NOMO-1 (cell line): ENCODE data around the gene BCL11A.
A peak's percentile ranks its signal among the peaks of the same experiment; 100 is the strongest.

Experiments
- DNase-seq, 2 experiments: peaks; one replicate each; lab custom pipeline; 2025; ENCODE audit not compliant: unreplicated experiment in 2 of 2; lab: John Stamatoyannopoulos, UW

Gene BCL11A

DNA sequence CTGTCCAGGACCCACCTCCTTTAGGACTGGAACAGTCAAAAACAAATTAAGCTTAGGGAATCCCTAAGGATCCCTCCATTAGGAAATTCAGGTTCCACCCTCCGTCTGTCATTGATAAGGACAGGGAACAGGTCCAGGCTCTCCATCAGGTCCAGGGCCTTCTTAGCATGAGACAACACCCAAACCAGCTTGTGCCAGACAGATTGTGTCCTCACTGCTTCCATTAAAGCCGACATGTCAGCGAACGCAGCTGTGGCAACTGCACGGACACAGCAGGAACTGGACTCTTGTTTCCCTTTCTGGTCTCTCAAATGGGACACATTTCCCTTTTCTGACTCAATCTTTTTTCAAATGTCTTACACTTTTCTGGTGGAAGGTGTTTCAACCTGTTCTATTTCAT lies 81.4 kb downstream of the BCL11A start:
- no peak for DNase-seq

DNA sequence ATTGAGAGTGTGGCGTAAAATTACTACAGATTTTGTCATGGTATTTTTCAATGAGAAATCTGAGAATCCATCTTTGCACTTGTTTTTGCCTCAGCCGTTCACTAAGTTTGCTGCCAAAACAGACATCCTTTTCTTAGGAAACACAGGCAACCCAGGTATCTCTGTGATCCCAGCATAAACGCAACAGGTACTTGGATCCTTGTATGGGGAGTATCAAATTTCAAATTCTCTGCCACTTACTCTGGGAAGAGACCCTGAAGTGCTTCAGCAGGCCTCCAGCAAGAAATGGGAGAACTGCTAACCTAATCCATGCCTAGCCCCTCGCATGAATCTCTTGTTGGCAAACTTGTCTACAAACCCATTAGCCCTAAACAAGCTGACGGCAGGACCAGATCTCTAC lies 83.1 kb downstream of the BCL11A start:
- no peak for DNase-seq

DNA sequence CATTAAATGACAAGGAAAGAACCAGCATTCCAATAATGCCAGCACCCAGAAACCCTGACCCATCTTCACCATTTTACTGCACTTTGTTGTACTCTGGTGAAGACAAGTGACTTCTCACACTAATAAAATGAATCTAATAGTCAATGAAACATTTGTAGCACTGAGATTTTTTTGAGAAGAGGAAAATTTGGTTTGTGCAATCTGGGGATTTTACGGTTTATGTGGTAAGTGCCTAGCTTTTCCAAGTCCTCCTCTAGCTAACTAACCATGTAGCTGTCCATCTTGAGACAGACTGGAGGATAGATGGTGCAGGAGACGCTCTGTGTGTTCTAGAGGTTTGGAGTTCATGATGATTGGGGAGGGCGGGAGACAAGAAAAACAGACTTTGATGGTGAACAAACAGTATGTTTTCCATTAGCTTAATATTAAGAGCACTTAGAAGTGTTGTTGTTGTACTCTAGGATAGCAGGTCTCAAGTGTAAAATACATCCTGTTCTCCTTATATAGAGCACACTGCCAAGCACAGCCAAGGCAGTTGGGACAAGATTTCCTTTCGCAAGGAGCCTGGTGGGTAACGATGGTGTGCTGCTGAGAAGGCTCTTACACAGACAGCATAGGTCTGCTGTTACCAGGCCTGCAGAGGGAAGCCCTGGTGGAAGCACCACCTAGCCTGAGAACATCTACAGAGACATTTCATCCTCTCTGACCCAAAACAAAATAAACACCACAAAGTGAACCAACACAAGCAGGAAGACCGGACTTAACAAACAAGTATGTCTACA lies 83.7 kb downstream of the BCL11A start:
- DNase-seq, result no peak

DNA sequence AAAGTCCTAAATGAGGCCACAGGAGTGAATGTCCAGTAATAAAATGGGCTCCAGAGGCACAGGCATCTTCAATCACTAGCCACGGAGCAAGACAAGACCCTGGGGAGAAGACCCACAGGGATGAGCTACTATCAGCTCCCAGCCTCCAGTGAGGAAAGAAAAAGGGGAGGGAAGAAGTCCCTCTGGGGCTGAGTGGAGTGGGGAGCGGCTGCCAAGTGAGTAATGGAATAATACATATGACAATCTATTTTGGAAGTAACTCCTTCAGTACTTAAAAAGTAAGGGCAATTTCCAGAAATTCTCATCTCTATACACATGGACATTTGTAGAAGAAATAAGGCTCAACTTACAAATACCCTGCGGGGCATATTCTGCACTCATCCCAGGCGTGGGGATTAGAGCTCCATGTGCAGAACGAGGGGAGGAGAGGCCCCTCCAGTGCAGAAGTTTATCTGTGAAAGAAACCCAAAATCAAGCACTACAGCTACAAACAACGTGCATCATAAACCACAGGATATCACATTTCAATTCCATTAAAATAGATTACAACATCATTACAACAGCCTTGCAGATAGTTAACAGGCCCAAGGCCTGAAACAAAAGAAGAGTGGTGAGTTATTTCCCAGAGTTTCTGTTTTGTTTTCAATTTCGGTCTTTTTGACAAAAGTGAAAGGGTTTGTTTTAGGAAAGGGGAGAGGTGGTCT lies 84.9 kb downstream of the BCL11A start:
- DNase-seq, result no peak

DNA sequence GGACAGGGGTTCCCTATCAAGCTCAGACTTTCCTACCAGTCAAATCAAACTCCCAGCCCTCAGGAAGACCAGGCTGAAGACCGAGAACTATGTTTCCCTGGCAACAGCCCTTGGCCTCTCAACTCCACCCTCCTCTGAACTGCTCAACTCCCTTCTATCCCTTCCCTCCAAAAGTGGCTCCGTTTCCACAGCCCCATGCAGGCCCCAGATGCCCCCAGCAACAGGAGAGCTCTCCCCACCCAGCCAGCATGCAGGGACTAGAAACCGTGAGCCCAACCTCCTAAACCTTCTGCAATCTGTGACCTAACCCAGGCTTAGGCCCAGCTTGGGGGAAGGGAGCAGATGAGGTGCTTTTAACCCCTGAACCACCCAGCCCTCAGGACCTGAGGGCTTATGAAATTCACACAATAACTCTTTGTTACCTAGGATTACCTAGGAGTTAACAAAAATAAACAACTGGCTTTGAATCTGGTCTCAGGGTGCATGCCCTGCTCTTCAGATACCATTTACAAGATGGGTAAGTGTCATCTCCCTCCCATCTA lies 87.2 kb downstream of the BCL11A start:
- DNase-seq, result no peak

DNA sequence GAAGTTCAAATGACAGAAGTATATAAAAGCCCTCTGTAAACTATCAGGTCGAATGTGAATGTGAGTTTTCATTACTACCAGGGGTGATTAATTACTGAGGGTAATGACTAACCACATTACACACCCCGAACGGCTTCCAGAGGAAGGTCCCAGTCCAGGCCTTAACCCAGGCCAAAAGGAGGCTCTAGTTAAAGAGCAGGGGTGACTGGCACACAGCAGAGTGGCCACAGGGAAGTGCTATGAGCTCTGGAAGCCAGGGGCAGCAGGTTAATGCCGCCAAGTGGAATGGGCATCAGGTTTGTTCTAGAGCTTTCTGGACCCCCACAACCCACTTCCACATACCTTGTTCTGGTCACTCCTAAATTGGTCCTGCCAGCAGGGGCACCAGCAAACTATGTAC lies 87.7 kb downstream of the BCL11A start:
- no peak for DNase-seq

DNA sequence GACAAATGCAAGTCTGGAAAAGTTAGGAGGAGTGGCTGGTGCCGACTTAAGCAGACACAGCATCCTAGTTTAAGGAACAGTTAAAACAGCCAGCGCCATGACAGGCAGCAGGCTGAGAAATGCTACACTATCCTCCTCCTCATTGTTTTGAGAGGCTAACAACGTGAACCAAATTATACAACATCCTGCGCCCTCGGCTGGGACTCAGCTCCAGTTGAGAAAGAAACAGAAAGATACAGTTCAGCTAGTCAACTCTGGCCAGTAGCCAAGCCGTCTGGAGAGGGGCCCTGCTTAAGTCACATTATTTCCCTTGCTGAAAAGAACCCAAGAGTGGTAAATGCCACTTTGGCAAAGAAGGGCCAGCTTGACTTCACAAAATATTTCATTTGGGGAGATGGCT lies 90.2 kb downstream of the BCL11A start:
- no peak for DNase-seq

DNA sequence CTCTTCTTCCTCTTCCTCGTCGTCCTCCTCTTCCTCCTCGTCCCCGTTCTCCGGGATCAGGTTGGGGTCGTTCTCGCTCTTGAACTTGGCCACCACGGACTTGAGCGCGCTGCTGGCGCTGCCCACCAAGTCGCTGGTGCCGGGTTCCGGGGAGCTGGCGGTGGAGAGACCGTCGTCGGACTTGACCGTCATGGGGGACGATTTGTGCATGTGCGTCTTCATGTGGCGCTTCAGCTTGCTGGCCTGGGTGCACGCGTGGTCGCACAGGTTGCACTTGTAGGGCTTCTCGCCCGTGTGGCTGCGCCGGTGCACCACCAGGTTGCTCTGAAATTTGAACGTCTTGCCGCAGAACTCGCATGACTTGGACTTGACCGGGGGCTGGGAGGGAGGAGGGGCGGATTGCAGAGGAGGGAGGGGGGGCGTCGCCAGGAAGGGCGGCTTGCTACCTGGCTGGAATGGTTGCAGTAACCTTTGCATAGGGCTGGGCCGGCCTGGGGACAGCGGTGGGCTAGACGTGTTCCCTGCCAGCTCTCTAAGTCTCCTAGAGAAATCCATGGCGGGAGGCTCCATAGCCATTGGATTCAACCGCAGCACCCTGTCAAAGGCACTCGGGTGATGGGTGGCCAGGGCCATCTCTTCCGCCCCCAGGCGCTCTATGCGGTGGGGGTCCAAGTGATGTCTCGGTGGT lies 91.9 kb downstream of the BCL11A start:
- no peak for DNase-seq

DNA sequence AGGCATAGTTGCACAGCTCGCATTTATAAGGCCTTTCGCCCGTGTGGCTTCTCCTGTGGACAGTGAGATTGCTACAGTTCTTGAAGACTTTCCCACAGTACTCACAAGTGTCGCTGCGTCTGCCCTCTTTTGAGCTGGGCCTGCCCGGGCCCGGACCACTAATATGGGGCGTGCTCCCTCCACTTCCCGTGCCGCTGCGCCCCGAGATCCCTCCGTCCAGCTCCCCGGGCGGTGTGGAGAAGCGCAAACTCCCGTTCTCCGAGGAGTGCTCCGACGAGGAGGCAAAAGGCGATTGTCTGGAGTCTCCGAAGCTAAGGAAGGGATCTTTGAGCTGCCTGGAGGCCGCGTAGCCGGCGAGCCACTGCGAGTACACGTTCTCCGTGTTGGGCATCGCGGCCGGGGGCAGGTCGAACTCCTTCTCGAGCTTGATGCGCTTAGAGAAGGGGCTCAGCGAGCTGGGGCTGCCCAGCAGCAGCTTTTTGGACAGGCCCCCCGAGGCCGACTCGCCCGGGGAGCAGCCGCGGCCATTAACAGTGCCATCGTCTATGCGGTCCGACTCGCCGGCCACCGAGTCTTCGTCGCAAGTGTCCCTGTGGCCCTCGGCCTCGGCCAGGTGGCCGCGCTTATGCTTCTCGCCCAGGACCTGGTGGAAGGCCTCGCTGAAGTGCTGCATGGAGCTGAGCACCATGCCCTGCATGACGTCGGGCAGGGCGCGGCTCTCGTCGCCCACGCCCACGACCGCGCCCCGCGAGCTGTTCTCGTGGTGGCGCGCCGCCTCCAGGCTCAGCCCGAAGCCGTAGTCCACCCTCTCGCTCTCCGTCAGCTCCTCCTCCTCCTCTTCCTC lies 92.7 kb downstream of the BCL11A start:
- DNase-seq, result no peak

DNA sequence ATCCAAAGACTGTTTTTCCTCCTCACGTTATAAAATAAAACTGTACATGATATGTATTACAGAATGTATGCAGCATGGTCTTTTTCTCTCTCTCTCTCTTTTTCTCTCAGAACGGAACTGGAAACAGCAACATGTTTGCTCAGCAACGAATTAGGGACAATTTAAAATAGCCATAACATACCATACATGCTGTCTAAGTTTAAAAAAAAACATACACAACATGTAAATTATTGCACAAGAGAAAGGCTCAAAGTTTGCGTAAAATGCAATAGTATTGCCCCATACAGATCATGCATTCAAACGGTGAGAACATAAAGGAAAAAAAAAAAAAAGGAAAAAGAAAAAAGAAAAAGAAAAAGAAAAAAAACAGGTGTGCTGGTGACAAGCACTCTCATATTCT lies 93.6 kb downstream of the BCL11A start:
- peak; percentile 5 to 30 for DNase-seq

DNA sequence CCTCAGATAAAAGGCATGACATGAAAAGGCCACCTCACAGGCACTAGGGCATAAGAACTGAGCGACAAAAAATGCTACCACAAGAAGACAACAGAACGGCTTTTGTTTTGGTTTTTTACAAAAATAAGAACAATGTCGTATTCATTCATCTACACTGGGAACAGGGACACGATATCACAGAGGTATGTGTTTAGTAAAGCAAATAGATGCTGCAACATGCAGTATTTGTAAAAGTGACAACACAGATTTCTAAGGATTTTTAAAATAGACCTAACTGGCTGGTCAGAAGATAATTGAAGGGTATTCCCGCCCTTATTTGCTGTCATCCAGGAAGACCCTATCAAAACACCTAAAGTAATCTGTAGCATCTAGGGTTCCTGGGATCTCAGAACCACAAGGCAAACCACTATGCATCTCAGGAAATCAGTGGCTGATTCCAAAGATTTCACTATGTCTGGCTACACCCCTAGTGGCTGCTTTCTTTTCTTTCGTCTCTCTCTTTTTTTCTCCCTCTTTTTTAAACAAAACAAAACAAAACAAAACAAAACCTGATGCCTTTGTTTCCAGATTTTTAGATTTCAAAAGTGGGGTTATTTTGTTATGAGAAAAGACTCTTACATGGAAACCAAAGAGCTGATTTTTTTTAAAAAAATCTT lies 97.2 kb downstream of the BCL11A start:
- DNase-seq, result no peak

DNA sequence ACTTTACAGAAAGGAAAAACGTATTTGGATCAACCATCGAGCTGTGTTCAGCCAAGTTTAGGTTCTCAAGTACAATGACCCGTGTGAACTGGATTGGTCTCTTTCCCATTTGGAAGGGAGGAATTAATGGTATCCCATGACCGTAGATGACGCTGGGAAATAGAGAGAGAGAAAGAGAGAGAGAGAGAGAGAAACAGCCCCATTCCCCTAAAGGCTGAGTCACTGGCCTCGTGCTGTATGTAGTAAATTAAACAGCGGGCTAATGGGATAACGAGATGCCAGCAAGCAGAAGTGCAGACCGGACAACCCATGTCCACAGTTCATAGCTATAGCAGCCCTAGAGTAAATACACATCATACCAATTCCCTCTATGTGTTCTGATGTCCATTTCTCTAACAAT lies 99.6 kb downstream of the BCL11A start:
- DNase-seq, result no peak

DNA sequence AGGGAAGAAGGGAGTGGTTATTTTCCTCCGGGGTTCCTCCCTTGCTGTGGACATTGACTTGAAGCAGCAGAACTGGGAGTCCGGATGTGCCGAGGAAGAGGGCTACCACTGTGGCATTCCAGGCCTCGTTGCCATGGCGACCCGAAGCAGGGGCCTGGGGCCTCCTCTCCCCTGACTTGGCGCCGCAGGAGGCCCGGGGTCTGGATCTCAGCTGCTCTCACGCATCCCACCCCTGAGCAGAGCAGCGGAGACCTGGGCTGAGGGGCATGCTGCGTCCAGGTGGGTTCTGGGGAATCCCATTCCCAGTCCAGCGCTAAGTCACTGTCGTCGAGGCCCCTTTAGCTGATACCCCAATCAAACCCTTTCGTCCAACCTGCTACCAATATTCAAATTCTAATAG lies 100.2 kb downstream of the BCL11A start:
- no peak for DNase-seq

DNA sequence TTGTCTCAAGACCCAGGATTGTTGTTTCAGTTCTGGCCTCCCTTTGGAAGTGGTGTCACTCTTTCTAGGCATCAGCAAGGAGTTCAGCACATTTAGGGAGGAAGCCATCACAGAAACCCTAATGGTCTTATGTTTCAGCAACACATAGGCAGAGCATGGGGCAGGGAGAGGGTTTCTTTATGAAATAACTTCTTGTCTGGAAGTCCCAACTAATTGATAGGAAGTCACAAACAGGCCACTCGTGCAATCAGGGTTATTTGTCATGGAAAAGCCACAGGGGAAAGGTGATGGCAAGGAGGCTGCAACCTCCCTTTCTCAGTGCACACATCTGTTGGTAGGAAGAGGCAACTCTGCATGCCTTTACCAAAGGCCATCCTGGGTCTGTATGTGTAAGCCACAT lies 103.0 kb downstream of the BCL11A start:
- no peak for DNase-seq

DNA sequence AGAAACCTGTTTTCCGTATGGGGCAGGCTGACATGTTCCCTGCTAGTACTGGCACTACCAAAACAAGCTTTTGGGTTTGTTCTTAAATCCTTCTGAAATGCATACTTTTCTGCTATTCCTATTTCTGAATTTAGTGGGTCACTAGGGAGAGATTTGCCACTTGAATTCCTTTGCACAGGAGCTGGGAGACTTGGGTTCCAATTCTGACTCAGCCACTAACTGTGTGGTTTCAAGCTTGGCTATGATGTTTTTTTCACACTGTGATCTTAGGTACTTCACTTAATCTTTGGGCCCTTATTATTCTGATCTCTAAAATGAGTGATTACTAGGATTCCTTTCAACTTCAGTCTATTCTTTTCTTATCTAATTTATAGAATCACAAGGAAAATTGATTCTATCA lies 105.5 kb downstream of the BCL11A start:
- DNase-seq, result no peak

DNA sequence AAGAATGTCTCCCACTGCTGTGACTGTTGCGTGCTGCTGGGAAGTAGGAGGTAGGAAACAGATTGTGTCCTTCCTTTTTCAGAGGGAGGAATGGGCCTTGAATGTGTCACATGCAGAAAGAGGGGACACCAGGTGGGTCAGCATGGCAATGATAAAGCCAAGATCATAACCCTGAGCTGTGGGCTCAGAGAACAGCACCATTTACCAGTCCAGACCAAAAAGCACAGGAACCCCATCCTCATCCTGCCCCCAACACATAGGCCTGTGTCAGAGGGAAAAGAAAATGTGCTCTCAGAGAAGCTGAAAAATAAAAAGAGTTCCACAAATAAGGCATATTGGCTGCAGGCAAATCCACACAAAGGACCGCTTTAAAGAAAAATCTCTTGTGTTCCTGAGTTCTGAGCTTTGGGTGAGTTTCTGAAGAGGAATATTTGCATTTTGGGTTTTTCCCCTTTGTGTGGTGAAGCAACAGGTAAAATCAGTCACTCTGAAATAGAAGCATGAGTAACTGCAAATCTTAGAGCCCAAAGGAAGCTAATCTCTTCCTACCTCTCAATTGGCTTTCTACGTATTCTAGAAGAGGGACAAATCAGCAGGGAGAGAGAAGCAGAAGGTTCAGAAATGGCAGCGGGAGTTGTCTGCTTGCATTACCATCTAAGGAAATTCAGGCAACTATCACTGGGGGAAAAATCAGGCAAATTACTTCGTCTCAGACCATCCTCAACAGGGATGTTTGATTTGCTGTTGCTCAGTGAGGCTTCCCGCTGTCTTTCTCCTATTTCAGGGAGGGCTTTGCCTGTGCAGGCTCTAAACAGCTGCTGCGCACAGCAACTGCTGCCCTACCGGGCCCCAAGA lies 106.8 kb downstream of the BCL11A start:
- no peak for DNase-seq

DNA sequence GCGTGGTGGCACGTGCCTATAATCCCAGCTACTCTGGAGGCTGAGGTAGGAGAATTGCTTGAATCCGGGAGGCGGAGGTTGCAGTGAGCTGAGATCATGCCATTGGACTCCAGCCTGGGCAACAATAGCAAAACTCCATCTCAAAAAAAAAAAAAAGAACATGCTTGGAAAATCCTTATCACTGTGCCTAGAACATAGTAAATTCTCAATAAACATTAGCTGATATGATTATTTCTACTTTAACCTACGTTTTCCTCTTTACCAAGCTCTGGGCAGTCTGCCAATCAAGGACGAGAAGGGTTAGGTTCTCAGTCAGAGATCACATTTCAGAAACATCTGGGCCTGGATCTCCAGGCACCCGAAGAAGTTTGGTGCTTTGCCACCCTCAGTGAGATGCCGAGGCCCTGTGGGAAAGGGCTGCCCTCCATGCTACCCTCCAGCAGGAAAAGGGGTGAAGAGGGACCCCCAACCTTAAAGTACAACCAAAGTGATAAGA lies 107.7 kb downstream of the BCL11A start:
- DNase-seq, result no peak

DNA sequence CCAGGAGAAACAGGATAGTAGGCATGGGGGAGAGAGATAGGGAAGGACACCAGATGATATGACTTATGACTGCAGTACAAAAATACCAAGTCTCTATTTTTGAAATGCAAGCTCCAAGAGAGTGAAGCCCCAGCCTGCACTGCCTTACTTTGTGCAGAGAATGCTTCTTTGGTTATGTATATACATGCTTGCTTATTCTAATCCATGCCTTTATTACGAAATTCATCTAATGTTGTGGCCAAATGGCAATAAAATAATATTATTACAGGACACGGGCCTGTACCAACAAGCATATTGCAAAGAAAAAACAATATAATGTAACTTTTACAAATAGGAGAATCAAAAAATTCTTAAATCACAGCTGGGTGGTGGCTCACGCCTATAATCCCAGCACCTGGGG lies 110.8 kb downstream of the BCL11A start:
- DNase-seq, result no peak

DNA sequence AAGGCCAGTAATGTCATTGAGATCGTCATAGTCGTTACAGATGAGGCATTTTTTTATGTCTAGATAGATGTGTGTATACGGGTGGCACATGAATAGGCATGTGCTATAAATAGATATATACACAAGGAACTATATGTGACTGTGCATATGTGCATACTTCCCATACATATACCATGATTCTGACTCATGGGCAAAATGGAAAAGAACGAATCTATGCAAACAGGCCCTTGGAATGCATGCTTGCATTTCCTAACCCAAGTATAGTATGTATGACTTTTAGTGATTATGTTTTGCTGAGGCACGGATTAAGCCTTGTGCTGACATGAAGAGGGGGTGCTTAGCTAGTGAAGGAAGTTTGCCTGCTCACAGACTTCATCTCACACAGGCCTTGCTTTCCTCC lies 111.7 kb downstream of the BCL11A start:
- no peak for DNase-seq
